ENCODE data around the gene PLEK. TPM values are rescaled to one million over a fixed set of nuclear protein-coding genes. Genes with fewer than 3 reads are reported as not detected.

The PLEK gene
- total RNA-seq, 1 donor from 2014 or later = 22.9 TPM

DNA sequence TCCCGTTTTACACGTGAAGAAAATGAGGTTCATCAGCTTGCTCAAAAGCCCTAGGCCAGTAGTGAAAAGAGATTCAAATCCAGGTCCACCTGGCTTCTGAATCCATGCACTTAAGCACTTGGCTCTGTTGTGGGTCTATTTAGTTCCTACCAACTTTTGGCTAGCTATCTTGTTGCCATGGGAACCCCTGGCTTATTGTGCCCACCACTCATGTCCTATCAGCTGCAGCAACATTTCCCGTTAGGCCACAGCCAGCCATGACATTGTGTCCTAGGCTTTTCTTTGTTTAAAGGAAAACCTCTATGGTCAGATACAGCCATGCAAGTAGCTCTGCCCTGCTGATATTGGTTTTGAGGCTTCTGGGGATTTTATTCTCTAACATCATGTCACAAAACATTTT is 49.8 kb downstream of the PLEK start:
- DNase-seq (ENCODE audit: low spot score) = no peak

- no peak for DNase-seq (ENCODE audit: low spot score)
Observed at GRCh38 chr2:68415521-68415920, 50.4 kb downstream of the PLEK start.

DNA sequence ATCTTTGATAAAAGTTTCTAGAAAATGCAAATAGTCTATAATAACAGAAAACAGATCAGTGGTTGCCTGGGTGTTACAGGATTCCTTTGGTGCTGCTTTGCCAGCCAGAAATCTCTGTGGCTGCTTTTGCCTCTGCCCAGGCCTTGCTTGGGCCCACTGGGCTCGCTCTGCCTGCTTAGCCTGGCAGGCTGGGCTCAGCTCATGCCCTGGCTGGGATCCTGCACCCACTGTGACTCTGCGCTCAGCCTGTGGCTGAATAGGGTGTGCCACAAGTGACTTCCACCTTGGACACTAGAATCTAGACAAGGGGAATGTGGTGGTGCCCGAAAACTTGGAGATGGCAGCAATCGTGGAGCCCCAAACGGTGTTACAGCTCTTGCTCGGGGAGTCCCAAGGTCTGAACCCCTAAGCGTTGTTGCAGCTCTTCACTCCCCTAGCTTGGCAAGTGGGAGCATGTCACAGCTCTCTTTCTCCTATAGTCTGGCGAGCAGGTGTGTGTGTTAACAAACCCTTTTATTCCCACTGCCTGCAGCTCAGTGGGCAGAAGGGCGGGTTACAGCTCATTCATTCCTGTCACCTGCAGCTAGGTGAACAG is 51.1 kb downstream of the PLEK start:
- no peak for DNase-seq (ENCODE audit: low spot score)

- DNase-seq (ENCODE audit: low spot score) = no peak
Observed at GRCh38 chr2:68417926-68418325, 52.8 kb downstream of the PLEK start.

DNA sequence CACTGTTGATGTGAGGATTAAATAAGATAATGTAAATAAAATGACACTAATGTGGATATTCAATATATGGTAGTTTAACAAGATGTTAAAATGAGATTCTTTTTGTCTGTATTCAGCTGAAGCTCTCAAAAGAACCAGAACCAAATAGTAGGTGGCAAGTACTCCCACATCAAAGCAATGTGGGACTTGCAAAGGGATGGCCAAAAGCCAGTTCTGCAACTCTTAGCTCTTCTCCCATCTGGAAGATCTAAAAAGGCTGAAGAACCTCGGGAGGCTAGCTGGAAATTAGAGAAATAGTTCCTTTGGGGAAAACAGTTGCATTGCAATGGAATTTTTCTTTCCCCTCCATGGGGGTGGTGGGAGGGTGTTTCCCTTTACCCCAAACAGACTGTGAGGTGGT is 53.3 kb downstream of the PLEK start:
- DNase-seq (ENCODE audit: low spot score) = no peak

GRCh38 chr2:68418855-68419254 is 53.8 kb downstream of the PLEK start:
- DNase-seq (ENCODE audit: low spot score) = no peak

DNA sequence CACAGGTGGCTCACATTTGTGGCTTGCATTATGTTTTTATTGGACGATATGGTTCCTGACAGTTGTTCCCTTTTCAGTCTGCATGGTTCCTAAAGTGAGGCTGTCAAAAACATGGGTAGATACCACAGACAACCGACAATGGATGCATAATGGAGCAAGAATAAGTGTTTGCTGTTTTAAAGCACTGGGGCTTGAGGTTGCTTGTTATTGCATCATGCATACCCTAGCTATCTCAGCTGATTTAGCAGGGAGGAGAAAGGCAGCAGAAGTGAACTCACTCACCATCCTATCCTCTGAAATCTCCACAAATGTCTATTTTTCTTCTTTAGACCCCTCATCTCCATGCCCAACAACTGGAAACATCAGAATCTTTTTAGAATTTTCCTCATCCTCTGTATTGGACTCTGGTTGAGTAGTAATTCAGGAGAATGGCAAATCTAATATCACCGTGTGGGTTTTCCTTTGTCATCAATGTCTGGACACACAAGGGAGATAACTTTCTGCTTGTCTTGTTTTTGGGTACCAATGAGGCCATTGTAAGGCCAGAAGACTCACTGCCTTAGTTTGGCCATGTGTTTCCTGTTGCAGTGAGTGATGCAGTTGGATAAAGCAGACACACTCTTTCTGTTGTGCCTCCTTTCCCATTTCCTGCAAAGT is 55.3 kb downstream of the PLEK start:
- no peak for DNase-seq (ENCODE audit: low spot score)

DNA sequence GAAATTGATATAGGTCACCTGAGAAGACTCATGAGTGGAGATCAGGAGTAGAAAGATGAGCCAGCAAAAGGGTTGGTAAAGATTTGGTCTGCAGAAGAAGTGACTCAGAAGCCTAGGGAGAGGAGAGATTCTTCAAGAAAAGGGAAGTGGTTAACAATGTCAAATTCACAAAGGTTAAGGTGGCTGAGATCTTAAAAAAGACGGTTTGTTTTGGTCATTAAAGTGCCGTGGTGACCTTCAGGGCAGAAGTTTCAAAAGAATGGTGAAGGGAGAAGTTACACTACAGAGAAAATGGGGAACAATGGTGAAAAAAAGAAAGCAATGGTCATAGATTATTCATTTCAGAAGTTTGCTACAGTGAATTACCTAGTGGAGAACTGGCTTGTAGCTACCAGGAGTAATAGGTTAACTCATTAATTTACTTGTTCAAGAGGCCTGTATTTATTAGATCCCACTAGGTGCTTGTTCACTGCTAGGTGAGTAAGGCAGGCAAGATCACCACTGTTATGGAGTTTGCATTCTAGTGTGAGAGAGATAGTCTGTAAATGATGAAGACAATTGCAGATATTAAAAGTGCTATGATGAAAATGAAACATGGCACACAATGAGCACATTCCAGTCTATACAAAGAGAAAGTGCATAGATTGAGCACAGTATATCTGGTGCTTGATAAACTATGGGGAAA is 59.0 kb downstream of the PLEK start:
- no peak for DNase-seq (ENCODE audit: low spot score)

DNA sequence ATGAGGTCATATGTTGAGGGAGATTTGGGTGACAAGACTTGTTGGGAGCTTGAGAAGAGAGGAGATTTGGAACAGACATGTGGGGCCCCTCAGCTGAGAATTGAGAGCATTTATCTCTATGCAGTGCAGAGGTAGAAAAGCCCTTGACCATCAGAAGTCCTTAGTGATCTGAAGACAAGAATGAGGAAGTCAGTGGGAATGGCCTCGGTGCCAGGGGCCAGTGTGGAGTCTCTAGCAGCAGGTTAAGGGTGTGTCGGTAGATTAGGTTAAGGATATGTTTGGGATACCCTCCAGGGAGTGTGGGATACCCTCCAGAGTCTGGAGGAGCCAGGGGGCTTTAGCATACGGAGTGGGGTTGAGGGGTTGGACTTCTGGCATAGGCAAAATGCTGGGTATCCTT is 60.4 kb downstream of the PLEK start:
- no peak for DNase-seq (ENCODE audit: low spot score)

- DNase-seq (ENCODE audit: low spot score) = no peak
Observed at GRCh38 chr2:68426446-68426845, 61.4 kb downstream of the PLEK start.

GRCh38 chr2:68426848-68427579 is 61.9 kb downstream of the PLEK start:
- DNase-seq (ENCODE audit: low spot score) = no peak

DNA sequence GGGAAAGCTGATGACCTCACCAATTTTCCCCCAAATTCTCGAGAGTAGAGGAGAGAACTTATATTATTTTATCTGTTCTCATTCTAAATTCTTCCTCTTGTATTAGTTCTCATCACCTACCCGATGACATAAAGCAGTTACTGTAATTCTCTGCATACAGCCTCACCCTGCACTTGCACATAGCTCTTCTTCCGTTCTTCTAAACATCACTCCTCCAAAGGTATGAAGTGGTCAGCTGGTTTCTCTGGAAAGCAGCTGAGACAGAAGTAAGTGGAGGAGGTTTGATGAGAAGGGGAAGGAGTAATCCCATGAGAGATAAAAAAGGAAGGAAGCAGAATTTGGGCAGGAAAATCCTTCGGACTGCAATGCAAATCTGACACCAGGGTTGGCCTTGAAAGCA is 63.0 kb downstream of the PLEK start:
- no peak for DNase-seq (ENCODE audit: low spot score)

GRCh38 chr2:68428746-68429145 is 63.7 kb downstream of the PLEK start:
- DNase-seq (ENCODE audit: low spot score) = no peak

DNA sequence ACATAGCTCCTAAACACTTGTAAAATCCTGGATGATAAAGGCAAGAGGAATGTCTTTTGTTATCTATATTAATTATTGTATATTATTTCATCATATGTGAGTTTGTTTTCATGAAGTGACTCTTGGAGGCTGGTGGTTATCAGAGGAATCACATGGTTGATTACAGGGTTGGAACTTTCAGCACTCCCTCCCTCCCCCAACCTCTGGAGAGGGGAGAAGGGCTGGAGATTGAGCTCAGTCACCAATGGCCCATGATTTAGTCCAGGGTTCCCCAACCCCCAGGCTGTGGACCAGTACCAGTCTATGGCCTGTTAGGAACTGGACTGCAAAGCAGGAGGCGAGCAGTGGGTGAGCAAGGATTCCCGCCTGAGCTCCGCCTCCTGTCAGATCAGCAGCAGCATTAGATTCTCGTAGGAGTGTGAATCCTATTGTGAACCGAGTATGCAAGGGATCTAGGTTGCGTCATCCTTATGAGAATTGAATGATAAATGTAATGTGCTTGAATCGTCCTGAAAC is 64.3 kb downstream of the PLEK start:
- no peak for DNase-seq (ENCODE audit: low spot score)

DNA sequence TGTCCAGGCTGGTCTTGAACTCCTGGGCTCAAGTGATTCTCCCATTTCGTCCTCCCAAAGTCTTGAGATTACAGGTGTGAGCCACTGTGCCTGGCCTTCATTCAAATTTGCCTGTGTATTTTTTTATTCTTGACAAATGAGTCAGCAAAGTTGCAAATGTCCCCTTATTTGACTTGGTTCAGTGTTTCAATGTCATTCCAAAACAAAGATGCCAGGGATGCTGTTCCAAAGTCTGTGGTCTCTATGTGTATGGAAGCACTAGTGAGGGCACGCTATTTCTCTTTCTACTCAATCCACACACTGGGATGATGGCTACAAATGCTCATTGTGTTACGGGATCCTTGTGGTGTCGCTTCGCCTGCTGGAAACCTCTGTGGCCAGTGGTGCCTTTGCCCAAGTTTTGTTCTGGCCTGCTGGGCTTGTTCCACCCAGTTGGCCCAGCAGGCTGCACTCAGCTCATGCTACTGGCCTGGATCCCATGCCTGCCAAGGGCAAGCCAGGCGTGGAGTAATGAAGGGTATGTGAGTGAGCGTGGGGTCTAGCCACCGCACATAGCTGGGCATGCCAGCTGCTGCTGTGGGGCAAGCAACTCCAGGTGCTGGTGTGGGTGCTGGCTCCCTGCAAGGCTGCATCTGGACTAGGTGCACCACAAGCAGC is 66.4 kb downstream of the PLEK start:
- no peak for DNase-seq (ENCODE audit: low spot score)

DNA sequence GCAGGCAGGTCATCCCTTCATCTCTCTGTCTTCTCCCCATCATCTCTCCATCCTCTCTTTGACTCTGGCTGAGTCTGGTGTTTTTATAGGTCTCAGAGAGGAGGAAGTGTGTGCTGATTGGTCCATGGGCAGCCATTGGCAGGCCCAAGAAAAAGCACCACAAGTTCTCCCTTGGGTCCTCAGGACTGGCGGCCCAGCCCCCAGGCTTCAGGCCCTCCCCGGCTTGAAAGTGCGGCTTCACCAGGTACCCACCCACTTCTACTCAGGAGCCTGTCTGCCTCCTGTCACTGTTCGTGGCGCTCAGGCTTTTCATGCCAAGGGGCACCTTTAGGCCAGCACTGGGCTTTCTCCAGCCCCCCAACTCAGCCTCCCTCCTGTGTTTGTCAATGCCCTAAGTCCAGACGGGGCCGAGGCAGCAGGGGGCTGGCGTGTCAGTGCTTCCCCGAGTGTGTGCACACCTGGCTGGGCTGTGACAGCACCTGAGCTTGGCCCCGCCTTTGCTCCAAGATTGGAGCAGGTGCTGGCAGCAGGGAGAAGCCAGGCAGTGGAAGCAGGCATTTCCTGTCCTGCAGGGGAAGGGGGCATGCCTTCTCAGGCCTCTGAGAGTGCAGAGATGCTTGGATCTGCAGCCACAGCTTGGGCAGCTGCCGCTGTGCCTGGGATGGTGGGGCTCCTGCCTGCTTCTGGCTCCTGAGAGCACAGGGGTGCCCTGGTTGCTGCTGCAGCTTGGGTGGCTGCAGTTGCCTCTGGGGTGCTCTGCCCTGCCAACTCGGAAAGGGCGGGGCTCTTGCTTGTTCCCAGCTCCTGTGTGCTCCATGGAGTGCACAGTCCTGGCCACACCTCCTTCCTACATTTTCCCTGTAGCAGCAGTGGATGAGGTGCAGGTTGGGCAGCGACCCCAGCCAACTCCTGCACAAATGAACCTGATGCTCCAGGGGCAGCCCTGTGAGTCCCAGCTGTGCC is 67.9 kb downstream of the PLEK start:
- DNase-seq (ENCODE audit: low spot score) = no peak

GRCh38 chr2:68434981-68435380 is 69.9 kb downstream of the PLEK start:
- DNase-seq (ENCODE audit: low spot score) = no peak

DNA sequence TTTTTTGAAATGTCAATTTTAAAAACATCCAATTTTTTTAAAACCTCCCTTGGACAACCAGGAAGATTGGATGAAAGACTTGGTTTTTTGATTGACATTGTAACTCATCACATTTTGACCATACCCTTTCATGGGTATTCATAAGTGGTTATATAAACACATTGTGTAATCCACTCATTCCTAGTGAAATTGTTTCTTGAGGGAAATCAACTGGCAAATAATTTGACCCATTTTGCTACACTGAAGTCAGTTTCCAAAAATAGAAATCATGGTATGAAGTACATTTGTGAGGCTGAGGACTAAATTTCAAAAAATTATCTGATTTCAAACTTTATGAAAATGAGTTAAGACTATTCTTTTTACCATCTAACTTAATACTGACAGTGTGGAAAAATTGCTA is 70.5 kb downstream of the PLEK start:
- peak; percentile 48 for DNase-seq (ENCODE audit: low spot score)

DNA sequence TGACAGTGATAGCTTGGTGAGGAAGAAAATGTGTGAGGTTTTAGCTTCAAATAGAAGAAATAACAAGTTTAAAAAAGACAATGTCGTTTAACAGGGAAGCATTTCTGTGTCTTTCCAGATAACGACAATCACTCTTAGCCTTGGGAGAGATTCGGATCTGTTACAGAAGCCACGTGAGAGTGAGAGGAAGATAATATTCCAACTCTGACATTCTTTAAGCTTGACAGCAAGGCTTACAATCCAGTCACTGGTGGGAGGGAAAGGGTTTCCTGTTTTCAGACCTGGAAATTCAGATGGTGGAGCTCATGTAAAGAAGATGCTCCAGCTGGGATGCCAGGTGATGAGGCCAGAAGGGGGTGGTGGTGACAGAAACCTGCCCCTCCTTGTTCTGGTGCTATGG is 71.2 kb downstream of the PLEK start:
- DNase-seq (ENCODE audit: low spot score) = peak; percentile 56

DNA sequence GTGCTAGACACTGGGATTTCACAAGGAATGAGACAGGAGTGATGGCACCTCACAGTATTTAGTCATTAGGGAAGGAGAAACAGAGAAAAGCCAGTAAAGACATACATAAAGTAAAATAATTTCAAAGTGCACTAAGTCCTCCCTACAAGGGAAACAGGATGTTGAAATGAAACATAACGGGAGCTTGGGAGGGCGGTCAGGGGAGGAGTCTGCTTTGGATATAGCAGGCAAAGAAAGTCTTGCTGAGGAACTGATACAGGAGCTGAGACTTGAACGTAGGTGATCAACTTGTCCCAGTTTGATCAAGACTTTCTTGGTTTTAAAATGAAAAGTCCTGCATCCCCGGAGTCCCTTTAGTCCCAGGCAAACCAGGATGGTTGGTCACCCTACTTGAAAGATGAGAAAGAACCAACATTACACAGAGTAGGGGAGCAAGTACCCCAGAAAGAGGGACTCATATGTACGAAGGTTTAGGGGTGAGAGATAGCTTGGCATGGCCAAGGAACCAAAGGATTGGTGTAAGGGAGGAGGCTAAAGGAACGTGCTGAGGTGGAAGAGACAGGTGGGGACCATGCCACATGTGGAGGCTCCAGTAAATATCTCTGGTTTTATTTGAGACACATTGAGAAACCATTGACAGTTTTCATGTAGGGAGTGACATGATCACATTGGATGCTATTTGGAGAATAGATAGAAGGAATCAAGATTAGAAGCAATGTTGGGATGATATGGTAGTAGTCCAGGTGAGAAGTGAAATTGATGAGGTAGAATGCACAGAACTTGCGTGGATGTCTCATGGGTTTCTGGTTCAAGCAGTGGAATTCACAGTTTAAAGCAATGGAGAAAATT is 73.6 kb downstream of the PLEK start:
- DNase-seq (ENCODE audit: low spot score) = peak; percentile 59

All from umbilical cord (tissue), 2 donors.